GM23338 (cell line): Measurements from ENCODE around the gene CDH23. TPM values are rescaled to one million over a fixed set of nuclear protein-coding genes. Genes with fewer than 3 reads are reported as not detected.

ENCODE experiments used
- ATAC-seq: fragments of 200-7000 bp; cut with Tn5 transposase; 3 replicates; pipeline ENCODE4 v1.9.1; 2020
- DNase-seq: peaks from one replicate; pipeline ENCODE4 v3.0.0-alpha.2; 2015; ENCODE audit warnings: low spot score
- H2AFZ ChIP-seq: fragments of 200-600 bp; sonication (generic); 2 replicates; pipeline ENCODE4 v1.8.0; 2016; ENCODE audit warnings: antibody characterized with exemption, mild to moderate bottlenecking, moderate library complexity
- H3F3A ChIP-seq: fragments of 200-600 bp; sonication (generic); replicated peaks from 2 replicates; pipeline ENCODE4 v1.8.0; 2017; ENCODE audit warnings: antibody characterized with exemption, mixed run types, low read depth
- H3K27ac ChIP-seq: fragments of 200-600 bp; sonication (generic); 2 replicates; pipeline ENCODE4 v1.6.1; 2016; ENCODE audit warnings: low read depth
- H3K27me3 ChIP-seq: fragments of 200-600 bp; sonication (generic); 2 replicates; pipeline ENCODE4 v1.8.0; 2016; ENCODE audit warnings: mild to moderate bottlenecking, mixed run types, moderate library complexity; ENCODE audit not compliant: insufficient read depth
- H3K36me3 ChIP-seq: fragments of 200-600 bp; sonication (generic); 2 replicates; pipeline ENCODE4 v1.8.0; 2016; ENCODE audit warnings: mild to moderate bottlenecking; ENCODE audit not compliant: insufficient read depth
- H3K4me1 ChIP-seq: fragments of 200-600 bp; sonication (generic); 2 replicates; pipeline ENCODE4 v1.8.0; 2016; ENCODE audit warnings: mild to moderate bottlenecking, moderate library complexity; ENCODE audit not compliant: insufficient read depth
- H3K4me2 ChIP-seq: fragments of 200-600 bp; sonication (generic); 2 replicates; pipeline ENCODE4 v1.7.1; 2017; ENCODE audit warnings: mixed run types
- H3K4me3 ChIP-seq: fragments of 200-600 bp; sonication (generic); 2 replicates; pipeline ENCODE4 v1.6.1; 2016; ENCODE audit warnings: mixed run types
- H3K79me2 ChIP-seq: fragments of 200-600 bp; sonication (generic); replicated peaks from 2 replicates; pipeline ENCODE4 v1.8.0; 2017; ENCODE audit warnings: mild to moderate bottlenecking; ENCODE audit not compliant: insufficient read depth
- H3K9me2 ChIP-seq: fragments of 200-600 bp; sonication (generic); 2 replicates; pipeline ENCODE4 v1.8.0; 2017; ENCODE audit not compliant: insufficient read depth
- H4K20me1 ChIP-seq: fragments of 200-600 bp; sonication (generic); replicated peaks from 2 replicates; pipeline ENCODE4 v1.8.0; 2017; ENCODE audit warnings: mild to moderate bottlenecking; ENCODE audit not compliant: insufficient read depth
- H3K27ac Mint-ChIP-seq: 2 replicates; pipeline ENCODE4 v1.8.0; 2020; ENCODE audit warnings: inconsistent platforms, mild to moderate bottlenecking, moderate library complexity, mixed read lengths
- H3K27me3 Mint-ChIP-seq: 3 replicates; pipeline ENCODE4 v1.8.0; 2022; ENCODE audit warnings: low read depth, mild to moderate bottlenecking, moderate library complexity, mixed read lengths, inconsistent platforms; ENCODE audit not compliant: insufficient read depth, poor library complexity
- H3K36me3 Mint-ChIP-seq: 3 replicates; pipeline ENCODE4 v1.8.0; 2021; ENCODE audit warnings: low read depth, mild to moderate bottlenecking, inconsistent platforms, moderate library complexity, mixed read lengths
- H3K4me1 Mint-ChIP-seq: 3 replicates; pipeline ENCODE4 v1.8.0; 2020; ENCODE audit warnings: mild to moderate bottlenecking, inconsistent platforms, mixed read lengths
- H3K4me3 Mint-ChIP-seq: 3 replicates; pipeline ENCODE4 v1.8.0; 2021; ENCODE audit warnings: moderate library complexity, mild to moderate bottlenecking, inconsistent platforms, mixed read lengths
- H3K9me3 Mint-ChIP-seq: 3 replicates; pipeline ENCODE4 v1.8.0; 2020; ENCODE audit warnings: moderate library complexity, mild to moderate bottlenecking, inconsistent platforms, mixed read lengths
- CREB1 ChIP-seq: fragments of 250-450 bp; sonication (Bioruptor Pico); IDR thresholded peaks from 2 replicates; pipeline ENCODE4 v1.5.0; 2020; ENCODE audit warnings: low read depth, mild to moderate bottlenecking, moderate library complexity
- CTCF ChIP-seq, 2 experiments: fragments of 200-600 bp in 1 of 2; sonication (generic) in 1 of 2; conservative IDR thresholded peaks; 2 replicates each; pipeline versions ENCODE4 v1.5.1 to v1.6.1; 2016 to 2017; ENCODE audit warnings: antibody characterized with exemption in 2 of 2, low read depth in 2 of 2, mild to moderate bottlenecking in 2 of 2, moderate library complexity in 1 of 2
- polyA plus RNA-seq: library from polyadenylated mRNA; unstranded; fragments of >200 nt; fragmentation: Nextera tagmentation; extraction: Ambion mirVana; gene quantifications from 2 replicates; pipeline ENCODE4 v1.2.1, GENCODE V29; 2016
- total RNA-seq: library from RNA; depleted of rRNA; stranded (reverse); fragments of >200 nt; shearing (Covaris generic); gene quantifications from 2 replicates; pipeline ENCODE4 v1.2.3, GENCODE V29; 2014
- TF ChIP-seq, protein P1 (sequence below): fragments of 250-450 bp; sonication (Bioruptor Pico); IDR thresholded peaks from 2 replicates; pipeline ENCODE4 v1.5.0; 2020; ENCODE audit warnings: mild to moderate bottlenecking, moderate library complexity

Gene CDH23
- total and polyA plus RNA-seq, 2 experiments from 2014 or later = 0.95 to 4.3 TPM

DNA sequence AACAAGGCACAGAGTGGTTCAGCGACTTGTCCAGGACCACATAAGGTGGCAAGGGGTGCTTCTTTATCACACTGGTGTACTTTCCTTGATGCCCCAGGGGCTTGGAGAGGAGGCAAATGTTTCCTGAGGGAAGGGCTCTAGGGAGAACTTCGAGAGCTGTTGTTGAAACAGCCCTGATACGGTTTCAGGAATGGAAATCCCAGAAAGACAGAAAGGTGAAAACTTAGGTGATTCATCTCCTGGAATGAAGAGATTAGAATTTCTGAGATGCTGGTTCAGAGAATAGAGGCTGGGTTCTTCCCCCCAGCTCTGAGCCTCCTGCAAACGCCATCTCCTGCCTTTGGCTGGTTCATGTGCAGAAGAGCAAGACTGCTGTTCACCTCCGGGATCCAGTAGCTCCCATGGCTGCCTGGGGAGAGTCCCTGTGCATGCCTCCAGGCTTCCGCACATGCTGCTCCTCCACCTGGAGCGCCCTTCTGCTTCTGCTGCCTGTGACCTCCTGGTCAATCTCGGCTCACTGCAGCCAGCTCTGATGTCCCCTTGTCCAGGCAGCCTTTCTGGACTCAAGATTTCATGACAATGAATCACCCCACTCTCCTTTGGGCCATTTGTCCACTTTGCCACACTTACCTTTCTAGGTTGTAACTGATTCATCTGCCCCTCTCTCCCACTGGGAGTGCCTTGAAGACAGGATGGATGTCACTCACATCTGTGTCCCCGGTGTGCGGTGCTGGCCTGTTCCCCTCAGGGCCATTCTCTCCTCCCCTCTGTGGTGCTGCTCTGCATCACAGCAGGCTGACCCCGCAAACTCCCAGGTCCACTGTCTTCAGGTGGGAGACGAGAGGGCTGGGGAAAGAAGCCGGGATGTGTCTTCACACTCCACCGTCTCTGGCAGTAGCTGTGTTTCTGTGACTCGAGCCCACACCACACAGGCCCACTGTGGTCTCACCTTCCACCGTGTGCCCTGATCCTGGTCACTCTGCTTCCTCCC, 3.6 kb upstream of the CDH23 start (continued):
- TF ChIP-seq, protein P1, sequence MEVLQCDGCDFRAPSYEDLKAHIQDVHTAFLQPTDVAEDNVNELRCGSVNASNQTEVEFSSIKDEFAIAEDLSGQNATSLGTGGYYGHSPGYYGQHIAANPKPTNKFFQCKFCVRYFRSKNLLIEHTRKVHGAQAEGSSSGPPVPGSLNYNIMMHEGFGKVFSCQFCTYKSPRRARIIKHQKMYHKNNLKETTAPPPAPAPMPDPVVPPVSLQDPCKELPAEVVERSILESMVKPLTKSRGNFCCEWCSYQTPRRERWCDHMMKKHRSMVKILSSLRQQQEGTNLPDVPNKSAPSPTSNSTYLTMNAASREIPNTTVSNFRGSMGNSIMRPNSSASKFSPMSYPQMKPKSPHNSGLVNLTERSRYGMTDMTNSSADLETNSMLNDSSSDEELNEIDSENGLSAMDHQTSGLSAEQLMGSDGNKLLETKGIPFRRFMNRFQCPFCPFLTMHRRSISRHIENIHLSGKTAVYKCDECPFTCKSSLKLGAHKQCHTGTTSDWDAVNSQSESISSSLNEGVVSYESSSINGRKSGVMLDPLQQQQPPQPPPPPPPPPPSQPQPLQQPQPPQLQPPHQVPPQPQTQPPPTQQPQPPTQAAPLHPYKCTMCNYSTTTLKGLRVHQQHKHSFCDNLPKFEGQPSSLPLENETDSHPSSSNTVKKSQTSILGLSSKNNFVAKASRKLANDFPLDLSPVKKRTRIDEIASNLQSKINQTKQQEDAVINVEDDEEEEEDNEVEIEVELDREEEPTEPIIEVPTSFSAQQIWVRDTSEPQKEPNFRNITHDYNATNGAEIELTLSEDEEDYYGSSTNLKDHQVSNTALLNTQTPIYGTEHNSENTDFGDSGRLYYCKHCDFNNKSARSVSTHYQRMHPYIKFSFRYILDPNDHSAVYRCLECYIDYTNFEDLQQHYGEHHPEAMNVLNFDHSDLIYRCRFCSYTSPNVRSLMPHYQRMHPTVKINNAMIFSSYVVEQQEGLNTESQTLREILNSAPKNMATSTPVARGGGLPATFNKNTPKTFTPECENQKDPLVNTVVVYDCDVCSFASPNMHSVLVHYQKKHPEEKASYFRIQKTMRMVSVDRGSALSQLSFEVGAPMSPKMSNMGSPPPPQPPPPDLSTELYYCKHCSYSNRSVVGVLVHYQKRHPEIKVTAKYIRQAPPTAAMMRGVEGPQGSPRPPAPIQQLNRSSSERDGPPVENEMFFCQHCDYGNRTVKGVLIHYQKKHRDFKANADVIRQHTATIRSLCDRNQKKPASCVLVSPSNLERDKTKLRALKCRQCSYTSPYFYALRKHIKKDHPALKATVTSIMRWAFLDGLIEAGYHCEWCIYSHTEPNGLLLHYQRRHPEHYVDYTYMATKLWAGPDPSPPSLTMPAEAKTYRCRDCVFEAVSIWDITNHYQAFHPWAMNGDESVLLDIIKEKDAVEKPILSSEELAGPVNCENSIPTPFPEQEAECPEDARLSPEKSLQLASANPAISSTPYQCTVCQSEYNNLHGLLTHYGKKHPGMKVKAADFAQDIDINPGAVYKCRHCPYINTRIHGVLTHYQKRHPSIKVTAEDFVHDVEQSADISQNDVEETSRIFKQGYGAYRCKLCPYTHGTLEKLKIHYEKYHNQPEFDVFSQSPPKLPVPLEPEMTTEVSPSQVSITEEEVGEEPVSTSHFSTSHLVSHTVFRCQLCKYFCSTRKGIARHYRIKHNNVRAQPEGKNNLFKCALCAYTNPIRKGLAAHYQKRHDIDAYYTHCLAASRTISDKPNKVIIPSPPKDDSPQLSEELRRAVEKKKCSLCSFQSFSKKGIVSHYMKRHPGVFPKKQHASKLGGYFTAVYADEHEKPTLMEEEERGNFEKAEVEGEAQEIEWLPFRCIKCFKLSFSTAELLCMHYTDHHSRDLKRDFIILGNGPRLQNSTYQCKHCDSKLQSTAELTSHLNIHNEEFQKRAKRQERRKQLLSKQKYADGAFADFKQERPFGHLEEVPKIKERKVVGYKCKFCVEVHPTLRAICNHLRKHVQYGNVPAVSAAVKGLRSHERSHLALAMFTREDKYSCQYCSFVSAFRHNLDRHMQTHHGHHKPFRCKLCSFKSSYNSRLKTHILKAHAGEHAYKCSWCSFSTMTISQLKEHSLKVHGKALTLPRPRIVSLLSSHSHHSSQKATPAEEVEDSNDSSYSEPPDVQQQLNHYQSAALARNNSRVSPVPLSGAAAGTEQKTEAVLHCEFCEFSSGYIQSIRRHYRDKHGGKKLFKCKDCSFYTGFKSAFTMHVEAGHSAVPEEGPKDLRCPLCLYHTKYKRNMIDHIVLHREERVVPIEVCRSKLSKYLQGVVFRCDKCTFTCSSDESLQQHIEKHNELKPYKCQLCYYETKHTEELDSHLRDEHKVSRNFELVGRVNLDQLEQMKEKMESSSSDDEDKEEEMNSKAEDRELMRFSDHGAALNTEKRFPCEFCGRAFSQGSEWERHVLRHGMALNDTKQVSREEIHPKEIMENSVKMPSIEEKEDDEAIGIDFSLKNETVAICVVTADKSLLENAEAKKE = no peak

GRCh38 chr10:71393841-71394475, 2.8 kb upstream of the CDH23 start:
- TF ChIP-seq CTCF (conservative IDR thresholded peaks at IDR 0.05; ENCODE audit: low read depth in 2 of 2) (no peak), CREB1 (CRISPR knock-in tag) (no peak)
- Histone ChIP-seq H3K79me2 (no peaks in the 10 kb centered on the region), H3F3A (0 out of 2 replicates have a peak, but pooled peaks cover 3% of the 10 kb centered on the region), H3K4me2 (no peak overlapping the region), H3K4me3 (no peak overlapping the region), H4K20me1 (no peaks in the 10 kb centered on the region), H2AFZ (no peak overlapping the region), H3K27me3 (peaks cover 33% of the 10 kb centered on the region), H3K9me2 (no peaks in the 10 kb centered on the region), H3K27ac (no peak overlapping the region), H3K4me1 (peaks cover 18% of the 10 kb centered on the region), H3K36me3 (no peaks in the 10 kb centered on the region)
- Mint-ChIP-seq H3K36me3 (no peaks in the 10 kb centered on the region), H3K4me3 (no peak overlapping the region), H3K27ac (no peak overlapping the region), H3K9me3 (no peaks in the 10 kb centered on the region), H3K27me3 (peaks cover 39% of the 10 kb centered on the region), H3K4me1 (peaks cover 17% of the 10 kb centered on the region)
- no peak for ATAC-seq
- no peak for DNase-seq
